Measurements from ENCODE around the gene RNF186. TPM values are rescaled to one million over a fixed set of nuclear protein-coding genes. Genes with fewer than 3 reads are reported as not detected.

The RNF186 gene
- total RNA-seq, 1 experiment from 2014 or later: not detected

- CTCF ChIA-PET: interaction anchor here (1.1 kb wide), 1 partner anchor 19 kb away, joined by 3 read pairs; no protein-coding TSS in a partner anchor
- Mint-ChIP-seq H3K27me3 (ENCODE audit: unreplicated experiment) (no peaks in the 10 kb centered on the region), H3K36me3 (ENCODE audit: insufficient read depth, unreplicated experiment) (peaks cover 5% of the 10 kb centered on the region), H3K4me1 (ENCODE audit: low read depth, unreplicated experiment) (peaks cover 20% of the 10 kb centered on the region), H3K27ac (ENCODE audit: unreplicated experiment) (no peak overlapping the region), H3K9me3 (ENCODE audit: low read depth, unreplicated experiment) (no peaks in the 10 kb centered on the region), H3K4me3 (ENCODE audit: low read depth, unreplicated experiment) (no peak overlapping the region)
- DNase-seq: no peak
- no TSS peak for BruUV-seq (replicated peaks)
- intact Hi-C loops (cut with micrococcal nuclease; ENCODE audit: unreplicated experiment): no loop called here
- TF ChIP-seq CTCF (IDR thresholded peaks at IDR 0.05; ENCODE audit: unreplicated experiment): no peak
Observed at GRCh38 chr1:19768353-19769210, 46.5 kb downstream of the RNF186 start.

GRCh38 chr1:19765623-19766022 lies 49.5 kb downstream of the RNF186 start:
- peak; percentile 62 for DNase-seq
- no peaks in the 10 kb centered on the region for H3K27me3 Mint-ChIP-seq (ENCODE audit: unreplicated experiment)
- intact Hi-C loops (cut with micrococcal nuclease; ENCODE audit: unreplicated experiment): no loop called here
- peaks cover 20% of the 10 kb centered on the region for H3K4me1 Mint-ChIP-seq (ENCODE audit: low read depth, unreplicated experiment)
- H3K4me3 Mint-ChIP-seq (ENCODE audit: low read depth, unreplicated experiment): no peak overlapping the region
- no peak for TF ChIP-seq CTCF (IDR thresholded peaks at IDR 0.05; ENCODE audit: unreplicated experiment)
- CTCF ChIA-PET: interaction anchor here (1.0 to 1.3 kb wide), 4 partner anchors 11 to 107 kb away, joined by 4 to 12 read pairs (median 4); partner anchors contain the start of gene RNF186
- BruUV-seq (replicated peaks): no TSS peak
- no peaks in the 10 kb centered on the region for H3K9me3 Mint-ChIP-seq (ENCODE audit: low read depth, unreplicated experiment)
- H3K27ac Mint-ChIP-seq (ENCODE audit: unreplicated experiment): peak overlapping the region; percentile 50
- H3K36me3 Mint-ChIP-seq (ENCODE audit: insufficient read depth, unreplicated experiment): peaks cover 5% of the 10 kb centered on the region

GRCh38 chr1:19764848-19765247 lies 50.2 kb downstream of the RNF186 start:
- no peaks in the 10 kb centered on the region for H3K27me3 Mint-ChIP-seq (ENCODE audit: unreplicated experiment)
- H3K27ac Mint-ChIP-seq (ENCODE audit: unreplicated experiment): peak overlapping the region; percentile 50
- no peak for DNase-seq
- CTCF ChIA-PET: interaction anchor here (1.0 to 1.2 kb wide), 2 partner anchors 50 to 108 kb away, joined by 4 to 12 read pairs; partner anchors contain the start of gene RNF186
- peaks cover 5% of the 10 kb centered on the region for H3K36me3 Mint-ChIP-seq (ENCODE audit: insufficient read depth, unreplicated experiment)
- no peak overlapping the region for H3K4me3 Mint-ChIP-seq (ENCODE audit: low read depth, unreplicated experiment)
- no peaks in the 10 kb centered on the region for H3K9me3 Mint-ChIP-seq (ENCODE audit: low read depth, unreplicated experiment)
- intact Hi-C loops (cut with micrococcal nuclease; ENCODE audit: unreplicated experiment): no loop called here
- TF ChIP-seq CTCF (IDR thresholded peaks at IDR 0.05; ENCODE audit: unreplicated experiment): no peak
- H3K4me1 Mint-ChIP-seq (ENCODE audit: low read depth, unreplicated experiment): peaks cover 26% of the 10 kb centered on the region
- BruUV-seq (replicated peaks): no TSS peak

Other genes with a start within 250 kb of the RNF186 start
- 100 and 112 TPM in 2 replicates for gene NBL1, start 171.0 kb downstream of the RNF186 start, total RNA-seq (2022)
- not detected in 2 replicates for gene HTR6, start 150.4 kb downstream of the RNF186 start, total RNA-seq (2022)
- gene TMCO4, start 15.4 kb downstream of the RNF186 start, total RNA-seq (2022): 12.0 and 13.5 TPM in 2 replicates
- 7.4 and 14.7 TPM in 2 replicates for gene OTUD3, start 67.1 kb upstream of the RNF186 start, total RNA-seq (2022)
- not detected in 2 replicates for gene PLA2G2E, start 108.3 kb upstream of the RNF186 start, total RNA-seq (2022)
- not detected in 2 replicates for gene PLA2G2A, start 164.3 kb upstream of the RNF186 start, total RNA-seq (2022)